Measurements from ENCODE around the gene DIO3. TPM values are rescaled to one million over a fixed set of nuclear protein-coding genes. Genes with fewer than 3 reads are reported as not detected.

The DIO3 gene
- total RNA-seq, 1 donor from 2014 or later, result not detected

DNA sequence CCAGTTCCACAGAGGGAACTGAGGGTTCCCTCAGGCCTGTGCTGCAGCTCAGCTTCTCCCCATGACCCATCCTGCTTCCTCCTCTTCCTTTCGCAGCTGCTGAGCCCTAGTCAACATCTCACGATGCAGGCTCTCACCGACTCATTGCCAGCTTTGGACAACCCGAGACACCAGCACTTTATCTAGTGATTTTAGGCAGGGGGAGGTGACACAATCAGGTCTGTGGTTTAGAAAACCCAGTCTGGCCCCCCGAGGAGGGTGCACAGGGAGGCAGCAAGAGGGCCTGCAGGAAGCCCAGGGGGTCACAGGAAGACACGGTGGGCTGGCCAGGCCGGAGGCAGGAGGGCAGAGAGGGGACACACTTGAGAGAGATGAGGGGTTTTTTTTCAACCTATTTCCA is 35.4 kb downstream of the DIO3 start:
- TF ChIP-seq CTCF (IDR thresholded peaks at IDR 0.05; ENCODE audit: insufficient read depth, low read length, severe bottlenecking), result no peak
- DNase-seq (ENCODE audit: low read depth), result no peak
- H3K4me3 ChIP-seq (ENCODE audit: low read depth, low read length), result no peak overlapping the region
- no peaks in the 10 kb centered on the region for H3K36me3 ChIP-seq (ENCODE audit: control insufficient read depth, insufficient read depth, low read length)
- no peaks in the 10 kb centered on the region for H3K27me3 ChIP-seq (ENCODE audit: control insufficient read depth, insufficient read depth, low read length)
- no peak for FAIRE-seq

GRCh38 chr14:101598159-101598558 is 36.9 kb downstream of the DIO3 start:
- Histone ChIP-seq H3K4me3 (ENCODE audit: low read depth, low read length) (no peak overlapping the region), H3K36me3 (ENCODE audit: control insufficient read depth, insufficient read depth, low read length) (no peaks in the 10 kb centered on the region), H3K27me3 (ENCODE audit: control insufficient read depth, insufficient read depth, low read length) (no peaks in the 10 kb centered on the region)
- peak; percentile 32 for FAIRE-seq
- DNase-seq (ENCODE audit: low read depth), result no peak
- TF ChIP-seq CTCF (IDR thresholded peaks at IDR 0.05; ENCODE audit: insufficient read depth, low read length, severe bottlenecking), result no peak

DNA sequence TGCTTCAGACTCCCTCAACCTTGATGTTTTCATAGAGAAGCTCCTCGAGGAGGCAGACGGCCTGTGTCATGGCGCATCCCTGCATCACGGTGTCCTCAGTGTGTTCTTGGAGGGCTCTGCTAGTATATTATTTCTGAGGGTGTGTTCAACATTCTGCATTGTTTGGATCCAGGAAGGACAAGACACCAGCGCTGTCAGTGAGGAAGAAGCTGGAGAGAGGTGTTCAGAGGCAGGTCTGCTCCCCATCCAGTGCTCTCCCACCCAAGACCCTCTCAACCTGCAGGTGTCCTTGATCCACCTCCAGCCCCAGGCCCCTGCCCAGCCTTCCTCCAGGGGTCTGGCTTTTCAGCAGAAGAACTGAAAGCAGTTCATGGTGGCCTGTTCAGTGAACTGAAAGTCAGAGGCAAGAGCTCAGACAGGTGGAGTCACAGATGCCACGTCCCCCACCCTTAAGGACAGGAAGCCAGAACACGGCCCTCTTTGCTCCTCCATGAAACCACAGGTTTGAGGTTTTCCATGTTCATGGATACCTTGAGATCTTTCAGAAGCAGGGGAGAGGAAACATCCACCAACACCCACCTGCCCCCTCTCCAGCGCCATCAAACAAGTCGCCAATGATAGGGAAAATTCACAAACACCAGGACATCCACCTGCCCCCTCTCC is 37.4 kb downstream of the DIO3 start:
- Histone ChIP-seq H3K27me3 (ENCODE audit: control insufficient read depth, insufficient read depth, low read length) (no peaks in the 10 kb centered on the region), H3K4me3 (ENCODE audit: low read depth, low read length) (no peak overlapping the region), H3K36me3 (ENCODE audit: control insufficient read depth, insufficient read depth, low read length) (no peaks in the 10 kb centered on the region)
- FAIRE-seq (no peak), DNase-seq (ENCODE audit: low read depth) (no peak)
- no peak for TF ChIP-seq CTCF (IDR thresholded peaks at IDR 0.05; ENCODE audit: insufficient read depth, low read length, severe bottlenecking)

DNA sequence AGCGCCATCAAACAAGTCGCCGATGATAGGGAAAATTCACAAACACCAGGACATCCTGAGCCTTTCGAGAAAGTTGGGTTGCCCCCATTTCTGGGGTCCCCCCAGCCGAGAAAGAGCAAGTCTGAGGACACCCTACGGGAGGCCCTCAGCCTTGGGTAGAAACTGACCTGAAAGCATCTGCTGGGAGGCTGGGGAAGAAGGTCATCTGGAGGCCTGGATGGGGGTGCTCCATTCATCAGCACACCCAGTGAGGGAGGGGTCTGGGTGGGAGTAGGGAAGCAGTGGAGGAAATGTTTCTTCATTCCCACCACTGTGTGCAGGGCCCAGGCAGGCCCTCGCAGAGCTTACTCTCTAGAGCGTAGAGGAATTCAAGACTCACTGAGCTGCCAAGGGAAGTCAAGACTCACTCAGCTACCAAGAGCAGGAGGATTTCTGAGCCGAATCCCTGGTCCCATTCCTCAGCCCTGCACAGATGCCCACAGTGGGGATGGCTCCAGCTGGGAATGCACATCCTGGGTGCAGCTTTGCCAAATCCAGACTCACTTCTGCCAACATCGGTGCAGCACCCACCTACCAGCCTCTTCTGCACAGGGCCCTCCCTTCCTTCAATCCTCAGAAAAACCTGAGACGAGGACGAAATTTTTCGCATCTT is 38.1 kb downstream of the DIO3 start:
- FAIRE-seq (no peak), DNase-seq (ENCODE audit: low read depth) (no peak)
- Histone ChIP-seq H3K4me3 (ENCODE audit: low read depth, low read length) (no peak overlapping the region), H3K36me3 (ENCODE audit: control insufficient read depth, insufficient read depth, low read length) (no peaks in the 10 kb centered on the region), H3K27me3 (ENCODE audit: control insufficient read depth, insufficient read depth, low read length) (no peaks in the 10 kb centered on the region)
- TF ChIP-seq CTCF (IDR thresholded peaks at IDR 0.05; ENCODE audit: insufficient read depth, low read length, severe bottlenecking), result no peak

GRCh38 chr14:101600336-101600890 is 39.1 kb downstream of the DIO3 start:
- no peak for DNase-seq (ENCODE audit: low read depth)
- peak; percentile 32 for FAIRE-seq
- Histone ChIP-seq H3K27me3 (ENCODE audit: control insufficient read depth, insufficient read depth, low read length) (no peaks in the 10 kb centered on the region), H3K4me3 (ENCODE audit: low read depth, low read length) (no peak overlapping the region), H3K36me3 (ENCODE audit: control insufficient read depth, insufficient read depth, low read length) (no peaks in the 10 kb centered on the region)
- no peak for TF ChIP-seq CTCF (IDR thresholded peaks at IDR 0.05; ENCODE audit: insufficient read depth, low read length, severe bottlenecking)
